HepG2 (cell line): Measurements from ENCODE around the gene HBS1L. TPM values are rescaled to one million over a fixed set of nuclear protein-coding genes. Genes with fewer than 3 reads are reported as not detected.

Experiments
- AHR ChIP-seq: IDR thresholded peaks from 2 replicates; pipeline ENCODE4 v1.6.1; 2018; ENCODE audit warnings: missing genetic modification reagents, missing compliant biosample characterization
- HOXA7 ChIP-seq: sonication (generic); formaldehyde crosslinking; IDR thresholded peaks from 2 replicates; pipeline ENCODE4 v1.8.1; 2022; ENCODE audit warnings: mild to moderate bottlenecking, missing genetic modification reagents, moderate library complexity
- HOXA9 ChIP-seq: sonication (generic); formaldehyde crosslinking; IDR thresholded peaks from 2 replicates; pipeline ENCODE4 v1.8.1; 2022; ENCODE audit warnings: missing genetic modification reagents, mild to moderate bottlenecking, moderate library complexity, borderline replicate concordance
- MTA3 ChIP-seq: sonication (generic); formaldehyde crosslinking; IDR thresholded peaks from 2 replicates; pipeline ENCODE4 v1.4.0; 2020; ENCODE audit warnings: missing genetic modification reagents
- MYNN ChIP-seq: sonication (generic); formaldehyde crosslinking; IDR thresholded peaks from 2 replicates; pipeline ENCODE4 v1.4.0; 2020; ENCODE audit warnings: mild to moderate bottlenecking, low read depth, missing genetic modification reagents
- SMYD3 ChIP-seq: sonication (generic); formaldehyde crosslinking; IDR thresholded peaks from 2 replicates; pipeline ENCODE4 v1.8.1; 2023; ENCODE audit warnings: mild to moderate bottlenecking, missing genetic modification reagents
- STAG1 ChIP-seq: sonication (generic); formaldehyde crosslinking; IDR thresholded peaks from 2 replicates; pipeline ENCODE4 v1.4.0; 2020; ENCODE audit warnings: missing genetic modification reagents
- TAF1 ChIP-seq: sonication (generic); formaldehyde crosslinking; IDR thresholded peaks from 2 replicates; pipeline ENCODE4 v1.4.0; 2020; ENCODE audit warnings: missing genetic modification reagents
- ZNF430 ChIP-seq: sonication (generic); formaldehyde crosslinking; IDR thresholded peaks from 2 replicates; pipeline ENCODE4 v1.9.0; 2021; ENCODE audit warnings: mild to moderate bottlenecking, missing genetic modification reagents
- ZNF660 ChIP-seq: sonication (generic); formaldehyde crosslinking; IDR thresholded peaks from 2 replicates; pipeline ENCODE4 v1.5.1; 2020; ENCODE audit warnings: mild to moderate bottlenecking, low read depth, missing genetic modification reagents, borderline replicate concordance
- ZNF790 ChIP-seq: sonication (generic); formaldehyde crosslinking; IDR thresholded peaks from 2 replicates; pipeline ENCODE4 v1.8.0; 2022; ENCODE audit warnings: missing genetic modification reagents, mild to moderate bottlenecking, borderline replicate concordance
- ZSCAN20 ChIP-seq: sonication (generic); formaldehyde crosslinking; IDR thresholded peaks from 2 replicates; pipeline ENCODE4 v1.4.0; 2020; ENCODE audit warnings: missing genetic modification reagents, mild to moderate bottlenecking, borderline replicate concordance
- ZZZ3 ChIP-seq: sonication (generic); formaldehyde crosslinking; IDR thresholded peaks from 2 replicates; pipeline ENCODE4 v1.4.0; 2020; ENCODE audit warnings: missing genetic modification reagents, mild to moderate bottlenecking, borderline replicate concordance
- polyA plus RNA-seq, 8 experiments: library from polyadenylated mRNA; depleted of rRNA in 3 of 8; stranded (reverse) in 7 of 8; unstranded in 1 of 8; fragments of >200 nt; fragmentation: Illumina TruSeq in 4 of 8; extraction: Trizol in 4 of 8; gene quantifications; 2 replicates each; pipeline versions ENCODE4 v1.2.1 to v1.2.3, GENCODE V29; 2011 to 2016; ENCODE audit warnings: low read depth in 4 of 8, missing spikeins in 1 of 8, mixed read lengths in 1 of 8; ENCODE audit not compliant: insufficient read depth in 1 of 8
- total RNA-seq, 5 experiments: library from RNA; depleted of rRNA; stranded (reverse); fragments of >200 nt; fragmentation: Illumina TruSeq; extraction: Trizol; gene quantifications; 2 replicates each; pipeline ENCODE4 v1.2.3, GENCODE V29; 2016; ENCODE audit warnings: low read depth in 1 of 5
- TF ChIP-seq, protein P1 (sequence below): IDR thresholded peaks from 2 replicates; pipeline ENCODE4 v1.6.1; 2012; ENCODE audit warnings: low read depth, low read length, improper control_type of control experiment
- TF ChIP-seq, protein P2 (sequence below): sonication (generic); formaldehyde crosslinking; IDR thresholded peaks from 2 replicates; pipeline ENCODE4 v1.4.0; 2020; ENCODE audit warnings: missing genetic modification reagents, mild to moderate bottlenecking, borderline replicate concordance
- TF ChIP-seq, protein P3 (sequence below): sonication (generic); formaldehyde crosslinking; IDR thresholded peaks from 2 replicates; pipeline ENCODE4 v1.5.1; 2020; ENCODE audit warnings: missing genetic modification reagents, mild to moderate bottlenecking, borderline replicate concordance

The HBS1L gene
- total and polyA plus RNA-seq, 2 of the 13 experiments (the other 11 are each of a cell fraction or from before 2014, with no cell fraction given): 44.1 to 138 TPM

DNA sequence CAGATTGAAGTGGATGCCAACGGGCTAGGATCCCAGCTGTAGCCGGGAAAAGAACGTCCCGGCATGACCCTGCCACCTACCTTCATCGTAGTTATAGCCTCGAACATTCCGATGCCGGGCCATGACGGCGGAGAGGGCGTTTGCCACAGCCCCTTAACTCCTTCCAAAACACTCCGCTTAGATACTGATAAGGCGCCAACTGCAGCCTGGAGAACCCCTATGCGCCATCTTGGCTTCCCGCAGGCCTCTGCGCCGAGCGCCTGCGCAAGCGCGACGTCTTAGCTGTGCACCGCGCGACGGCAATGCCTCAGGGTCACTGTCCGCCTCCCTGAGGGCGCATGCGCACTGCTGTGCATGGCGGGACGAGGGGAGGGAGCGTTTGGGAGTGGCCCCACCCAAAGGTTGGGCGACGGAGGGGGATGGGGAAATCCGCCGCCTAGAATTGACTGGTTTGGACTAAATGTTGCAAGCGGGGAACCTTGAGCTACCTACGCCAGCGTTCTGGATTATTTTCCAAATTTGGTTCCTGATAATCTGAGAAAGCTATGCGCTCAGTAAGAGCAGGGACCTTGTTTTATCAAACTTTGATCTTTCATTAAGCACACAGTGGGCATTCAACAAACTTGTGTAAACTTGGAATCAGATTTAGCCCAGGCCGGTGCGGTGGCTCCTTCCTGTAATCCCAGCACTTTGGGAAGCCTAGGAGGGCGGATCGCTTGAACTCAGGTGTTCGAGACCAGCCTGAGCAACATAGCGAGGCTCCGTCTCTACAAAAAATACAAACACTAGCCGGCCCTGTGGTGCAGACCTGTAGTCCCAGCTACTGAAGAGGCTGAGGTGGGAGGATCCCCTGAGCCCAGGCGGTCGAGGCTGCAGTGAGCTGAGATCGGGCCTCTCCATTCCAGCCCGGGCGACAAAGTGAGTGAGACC lies at the start of gene HBS1L (continued):
- TF ChIP-seq, protein P1, sequence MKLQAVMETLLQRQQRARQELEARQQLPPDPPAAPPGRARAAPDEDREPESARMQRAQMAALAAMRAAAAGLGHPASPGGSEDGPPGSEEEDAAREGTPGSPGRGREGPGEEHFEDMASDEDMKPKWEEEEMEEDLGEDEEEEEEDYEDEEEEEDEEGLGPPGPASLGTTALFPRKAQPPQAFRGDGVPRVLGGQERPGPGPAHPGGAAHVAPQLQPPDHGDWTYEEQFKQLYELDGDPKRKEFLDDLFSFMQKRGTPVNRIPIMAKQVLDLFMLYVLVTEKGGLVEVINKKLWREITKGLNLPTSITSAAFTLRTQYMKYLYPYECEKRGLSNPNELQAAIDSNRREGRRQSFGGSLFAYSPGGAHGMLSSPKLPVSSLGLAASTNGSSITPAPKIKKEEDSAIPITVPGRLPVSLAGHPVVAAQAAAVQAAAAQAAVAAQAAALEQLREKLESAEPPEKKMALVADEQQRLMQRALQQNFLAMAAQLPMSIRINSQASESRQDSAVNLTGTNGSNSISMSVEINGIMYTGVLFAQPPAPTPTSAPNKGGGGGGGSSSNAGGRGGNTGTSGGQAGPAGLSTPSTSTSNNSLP: 0 out of 2 replicates have a peak, but pooled peaks have one; percentile 6
- TF ChIP-seq TAF1: peak; percentile 99
- no peak for TF ChIP-seq MTA3 (CRISPR knock-in tag)
- TF ChIP-seq, protein P2, sequence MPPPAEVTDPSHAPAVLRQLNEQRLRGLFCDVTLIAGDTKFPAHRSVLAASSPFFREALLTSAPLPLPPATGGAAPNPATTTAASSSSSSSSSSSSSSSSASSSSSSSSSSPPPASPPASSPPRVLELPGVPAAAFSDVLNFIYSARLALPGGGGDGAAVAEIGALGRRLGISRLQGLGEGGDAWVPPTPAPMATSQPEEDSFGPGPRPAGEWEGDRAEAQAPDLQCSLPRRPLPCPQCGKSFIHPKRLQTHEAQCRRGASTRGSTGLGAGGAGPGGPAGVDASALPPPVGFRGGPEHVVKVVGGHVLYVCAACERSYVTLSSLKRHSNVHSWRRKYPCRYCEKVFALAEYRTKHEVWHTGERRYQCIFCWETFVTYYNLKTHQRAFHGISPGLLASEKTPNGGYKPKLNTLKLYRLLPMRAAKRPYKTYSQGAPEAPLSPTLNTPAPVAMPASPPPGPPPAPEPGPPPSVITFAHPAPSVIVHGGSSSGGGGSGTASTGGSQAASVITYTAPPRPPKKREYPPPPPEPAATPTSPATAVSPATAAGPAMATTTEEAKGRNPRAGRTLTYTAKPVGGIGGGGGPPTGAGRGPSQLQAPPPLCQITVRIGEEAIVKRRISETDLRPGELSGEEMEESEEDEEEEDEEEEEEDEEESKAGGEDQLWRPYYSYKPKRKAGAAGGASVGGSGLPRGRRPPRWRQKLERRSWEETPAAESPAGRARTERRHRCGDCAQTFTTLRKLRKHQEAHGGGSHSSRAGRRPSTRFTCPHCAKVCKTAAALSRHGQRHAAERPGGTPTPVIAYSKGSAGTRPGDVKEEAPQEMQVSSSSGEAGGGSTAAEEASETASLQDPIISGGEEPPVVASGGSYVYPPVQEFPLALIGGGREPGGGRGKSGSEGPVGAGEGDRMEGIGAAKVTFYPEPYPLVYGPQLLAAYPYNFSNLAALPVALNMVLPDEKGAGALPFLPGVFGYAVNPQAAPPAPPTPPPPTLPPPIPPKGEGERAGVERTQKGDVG: peak; percentile 33; the same call in 1 of the 2 replicates
- peak; percentile 86 for TF ChIP-seq ZNF430 (CRISPR knock-in tag)
- TF ChIP-seq STAG1 (CRISPR knock-in tag): no peak
- TF ChIP-seq ZNF660 (CRISPR knock-in tag): 0 out of 2 replicates have a peak, but pooled peaks have one; percentile 35
- peak; percentile 95; the same call in 1 of the 2 replicates for TF ChIP-seq ZZZ3 (CRISPR knock-in tag)
- TF ChIP-seq ZNF790 (CRISPR knock-in tag): peak; percentile 85; the same call in 1 of the 2 replicates
- peak; percentile 68 for TF ChIP-seq AHR (CRISPR knock-in tag)
- no peak; the same call in 1 of the 2 replicates for TF ChIP-seq MYNN
- peak; percentile 48; the same call in 1 of the 2 replicates for TF ChIP-seq SMYD3 (CRISPR knock-in tag)
- 0 out of 2 replicates have a peak, but pooled peaks have one; percentile 76 for TF ChIP-seq ZSCAN20 (CRISPR knock-in tag)
- no peak for TF ChIP-seq HOXA9 (CRISPR knock-in tag)
- TF ChIP-seq, protein P3, sequence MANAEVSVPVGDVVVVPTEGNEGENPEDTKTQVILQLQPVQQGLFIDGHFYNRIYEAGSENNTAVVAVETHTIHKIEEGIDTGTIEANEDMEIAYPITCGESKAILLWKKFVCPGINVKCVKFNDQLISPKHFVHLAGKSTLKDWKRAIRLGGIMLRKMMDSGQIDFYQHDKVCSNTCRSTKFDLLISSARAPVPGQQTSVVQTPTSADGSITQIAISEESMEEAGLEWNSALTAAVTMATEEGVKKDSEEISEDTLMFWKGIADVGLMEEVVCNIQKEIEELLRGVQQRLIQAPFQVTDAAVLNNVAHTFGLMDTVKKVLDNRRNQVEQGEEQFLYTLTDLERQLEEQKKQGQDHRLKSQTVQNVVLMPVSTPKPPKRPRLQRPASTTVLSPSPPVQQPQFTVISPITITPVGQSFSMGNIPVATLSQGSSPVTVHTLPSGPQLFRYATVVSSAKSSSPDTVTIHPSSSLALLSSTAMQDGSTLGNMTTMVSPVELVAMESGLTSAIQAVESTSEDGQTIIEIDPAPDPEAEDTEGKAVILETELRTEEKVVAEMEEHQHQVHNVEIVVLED (CRISPR knock-in tag): peak; percentile 92
- no peak for TF ChIP-seq HOXA7 (CRISPR knock-in tag)
